Panc1 (cell line): ENCODE data around the gene VRTN. TPM values are rescaled to one million over a fixed set of nuclear protein-coding genes. Genes with fewer than 3 reads are reported as not detected.

ENCODE experiments used
- ATAC-seq: fragments of 200-7000 bp; cut with Tn5 transposase; 2 replicates; pipeline ENCODE4 v1.9.1; 2020; ENCODE audit warnings: mild to moderate bottlenecking, moderate library complexity
- BruUV-seq: library from RNA; stranded (reverse); fragments of 400-500 nt; replicated peaks from 2 replicates; lab custom pipeline; 2021; lab: Mats Ljungman, UMichigan
- CTCF ChIA-PET: fragments of 300-600 bp; sonication (Branson Sonifier 250); formaldehyde crosslinking; loops from one replicate; lab custom pipeline; 2022; ENCODE audit warnings: antibody characterized with exemption; lab: Charles Lee
- POLR2A ChIA-PET: fragments of 300-600 bp; sonication (Branson Sonifier 250); formaldehyde crosslinking; loops from one replicate; lab custom pipeline; 2022; ENCODE audit warnings: antibody characterized with exemption; lab: Charles Lee
- DNase-seq: peaks from one replicate; pipeline ENCODE4 v3.0.0-alpha.2; 2010; ENCODE audit warnings: low read depth, low spot score
- H3K27ac ChIP-seq: 2 replicates; pipeline ENCODE4 v1.5.1; 2011; ENCODE audit warnings: mild to moderate bottlenecking, low read length, inconsistent platforms
- H3K27me3 ChIP-seq: fragments of 200-500 bp; sonication (Bioruptor generic); 2 replicates; pipeline ENCODE4 v1.6.0; 2014; ENCODE audit warnings: low read length, inconsistent platforms; ENCODE audit not compliant: control insufficient read depth, insufficient read depth
- H3K36me3 ChIP-seq: fragments of 200-500 bp; sonication (Bioruptor generic); 2 replicates; pipeline ENCODE4 v1.5.1; 2014; ENCODE audit warnings: inconsistent platforms, mild to moderate bottlenecking, low read length, moderate library complexity; ENCODE audit not compliant: control insufficient read depth, insufficient read depth
- H3K4me1 ChIP-seq: 2 replicates; pipeline ENCODE4 v1.5.1; 2011; ENCODE audit warnings: inconsistent platforms, mild to moderate bottlenecking, low read length, moderate library complexity; ENCODE audit not compliant: control insufficient read depth, insufficient read depth
- H3K4me3 ChIP-seq, 2 experiments: 2 replicates each; pipeline ENCODE4 v1.5.1; 2011 to 2012; ENCODE audit warnings: low read depth in 2 of 2, low read length in 2 of 2, mild to moderate bottlenecking in 2 of 2, inconsistent platforms in 1 of 2, moderate library complexity in 1 of 2
- H3K9me3 ChIP-seq: fragments of 200-500 bp; sonication (Bioruptor generic); 2 replicates; pipeline ENCODE4 v1.5.1; 2014; ENCODE audit warnings: low read depth, mild to moderate bottlenecking, inconsistent platforms, low read length, moderate library complexity; ENCODE audit not compliant: control insufficient read depth, insufficient read depth
- POLR2AphosphoS5 ChIP-seq: IDR thresholded peaks from 2 replicates; pipeline ENCODE4 v1.6.1; 2012; ENCODE audit warnings: mild to moderate bottlenecking, low read depth, low read length, moderate library complexity
- SIN3A ChIP-seq: IDR thresholded peaks from 2 replicates; pipeline ENCODE4 v1.6.1; 2012; ENCODE audit warnings: low read depth, mild to moderate bottlenecking, low read length, moderate library complexity, borderline replicate concordance; ENCODE audit not compliant: insufficient read depth
- TCF7L2 ChIP-seq: IDR thresholded peaks from 2 replicates; pipeline ENCODE4 v1.6.1; 2011; ENCODE audit warnings: mild to moderate bottlenecking, low read depth, low read length, inconsistent platforms
- in situ Hi-C: cut with HindIII; loops from 2 replicates; pipeline ENCODE4 v1.10.0; 2016; ENCODE audit warnings: low sequenced_read_pairs, low pct_unique_long_range_greater_than_20kb
- intact Hi-C: fragments of 100-400 bp; cut with micrococcal nuclease; formaldehyde crosslinking; loops from one replicate; pipeline ENCODE4 v1.10.0; 2022; ENCODE audit not compliant: unreplicated experiment
- total RNA-seq: library from RNA; stranded (reverse); gene quantifications from one replicate; pipeline ENCODE4 v1.2.1, GENCODE V29; 2021; ENCODE audit not compliant: unreplicated experiment
- TF ChIP-seq, protein P1 (sequence below): fragments of 450-650 bp; IDR thresholded peaks from 2 replicates; pipeline ENCODE4 v1.5.1; 2017; ENCODE audit warnings: mild to moderate bottlenecking
- TF ChIP-seq, protein P2 (sequence below), 2 experiments: IDR thresholded peaks; 2 replicates each; pipeline ENCODE4 v1.6.1; 2011 to 2012; ENCODE audit warnings: low read depth in 2 of 2, control low read depth in 1 of 2, low read length in 1 of 2, mild to moderate bottlenecking in 1 of 2, moderate library complexity in 1 of 2; ENCODE audit not compliant: insufficient read depth in 1 of 2

VRTN gene
- total RNA-seq, 1 experiment from 2014 or later, result not detected

DNA sequence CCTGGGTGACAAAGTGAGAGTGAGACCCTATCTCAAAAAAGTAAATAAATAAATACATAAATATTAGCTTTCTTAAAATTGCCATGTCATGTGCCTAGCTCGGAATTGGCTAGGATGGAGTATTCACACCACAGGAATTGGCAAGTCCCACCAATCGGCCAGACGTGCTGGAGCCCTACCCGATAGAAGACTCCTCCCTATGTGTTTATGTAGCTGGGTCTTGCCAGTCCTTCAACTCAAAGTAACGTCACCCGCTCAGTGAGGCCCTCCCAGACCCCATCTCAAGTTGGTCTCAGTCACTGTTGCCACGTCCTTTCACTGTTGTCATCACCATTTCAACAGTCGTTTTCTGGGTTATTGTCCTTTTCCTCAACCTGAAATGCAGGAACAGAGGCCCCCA is 20.2 kb downstream of the VRTN start:
- intact Hi-C loops (no loop called here), in situ Hi-C loops (no loop called here)
- ChIA-PET POLR2A (no interaction called here), CTCF (no interaction called here)
- H3K4me1 ChIP-seq, result no peaks in the 10 kb centered on the region
- no peak overlapping the region for H3K4me3 ChIP-seq
- ATAC-seq (no peak), DNase-seq (no peak)
- no peak for TF ChIP-seq TCF7L2
- TF ChIP-seq, protein P1, sequence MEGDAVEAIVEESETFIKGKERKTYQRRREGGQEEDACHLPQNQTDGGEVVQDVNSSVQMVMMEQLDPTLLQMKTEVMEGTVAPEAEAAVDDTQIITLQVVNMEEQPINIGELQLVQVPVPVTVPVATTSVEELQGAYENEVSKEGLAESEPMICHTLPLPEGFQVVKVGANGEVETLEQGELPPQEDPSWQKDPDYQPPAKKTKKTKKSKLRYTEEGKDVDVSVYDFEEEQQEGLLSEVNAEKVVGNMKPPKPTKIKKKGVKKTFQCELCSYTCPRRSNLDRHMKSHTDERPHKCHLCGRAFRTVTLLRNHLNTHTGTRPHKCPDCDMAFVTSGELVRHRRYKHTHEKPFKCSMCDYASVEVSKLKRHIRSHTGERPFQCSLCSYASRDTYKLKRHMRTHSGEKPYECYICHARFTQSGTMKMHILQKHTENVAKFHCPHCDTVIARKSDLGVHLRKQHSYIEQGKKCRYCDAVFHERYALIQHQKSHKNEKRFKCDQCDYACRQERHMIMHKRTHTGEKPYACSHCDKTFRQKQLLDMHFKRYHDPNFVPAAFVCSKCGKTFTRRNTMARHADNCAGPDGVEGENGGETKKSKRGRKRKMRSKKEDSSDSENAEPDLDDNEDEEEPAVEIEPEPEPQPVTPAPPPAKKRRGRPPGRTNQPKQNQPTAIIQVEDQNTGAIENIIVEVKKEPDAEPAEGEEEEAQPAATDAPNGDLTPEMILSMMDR, result no peak
- no peaks in the 10 kb centered on the region for H3K27me3 ChIP-seq
- H3K9me3 ChIP-seq, result no peaks in the 10 kb centered on the region
- no TSS peak for BruUV-seq
- no peaks in the 10 kb centered on the region for H3K36me3 ChIP-seq
- no peak overlapping the region for H3K27ac ChIP-seq

DNA sequence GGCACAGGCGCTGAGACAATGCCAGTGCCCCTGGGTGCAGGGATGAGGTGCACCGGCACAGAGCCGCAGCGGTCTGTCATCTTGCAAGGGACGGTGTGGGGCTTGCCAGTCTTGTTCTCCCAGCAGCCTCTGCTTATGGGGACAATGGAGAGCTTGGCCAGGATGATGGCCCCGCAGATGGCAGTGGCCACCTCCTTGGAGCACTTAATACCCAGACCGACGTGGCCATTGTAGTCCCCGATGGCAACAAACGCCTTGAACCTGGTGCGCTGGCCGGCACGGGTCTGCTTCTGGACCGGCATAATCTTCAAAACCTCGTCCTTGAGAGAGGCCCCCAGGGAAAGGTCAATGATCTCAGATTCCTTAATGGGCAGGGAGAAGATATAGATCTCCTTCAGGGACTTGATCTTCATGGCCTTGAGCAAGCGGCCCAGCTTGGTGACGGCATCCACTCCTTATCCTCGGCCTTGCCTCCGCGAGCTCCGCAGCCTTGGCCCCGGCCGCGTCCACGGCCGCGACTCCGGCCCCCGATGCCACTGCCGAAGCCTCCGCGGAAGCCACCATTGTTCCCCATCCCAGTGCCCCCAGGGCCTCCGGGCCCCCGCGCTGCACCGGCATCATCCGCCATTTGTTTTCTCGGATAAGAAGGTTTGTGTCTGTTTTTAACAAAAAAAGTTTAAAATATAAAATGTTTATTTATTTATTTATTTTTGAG is 29.9 kb downstream of the VRTN start:
- in situ Hi-C loops (no loop called here), intact Hi-C loops (no loop called here)
- TF ChIP-seq, protein P2, sequence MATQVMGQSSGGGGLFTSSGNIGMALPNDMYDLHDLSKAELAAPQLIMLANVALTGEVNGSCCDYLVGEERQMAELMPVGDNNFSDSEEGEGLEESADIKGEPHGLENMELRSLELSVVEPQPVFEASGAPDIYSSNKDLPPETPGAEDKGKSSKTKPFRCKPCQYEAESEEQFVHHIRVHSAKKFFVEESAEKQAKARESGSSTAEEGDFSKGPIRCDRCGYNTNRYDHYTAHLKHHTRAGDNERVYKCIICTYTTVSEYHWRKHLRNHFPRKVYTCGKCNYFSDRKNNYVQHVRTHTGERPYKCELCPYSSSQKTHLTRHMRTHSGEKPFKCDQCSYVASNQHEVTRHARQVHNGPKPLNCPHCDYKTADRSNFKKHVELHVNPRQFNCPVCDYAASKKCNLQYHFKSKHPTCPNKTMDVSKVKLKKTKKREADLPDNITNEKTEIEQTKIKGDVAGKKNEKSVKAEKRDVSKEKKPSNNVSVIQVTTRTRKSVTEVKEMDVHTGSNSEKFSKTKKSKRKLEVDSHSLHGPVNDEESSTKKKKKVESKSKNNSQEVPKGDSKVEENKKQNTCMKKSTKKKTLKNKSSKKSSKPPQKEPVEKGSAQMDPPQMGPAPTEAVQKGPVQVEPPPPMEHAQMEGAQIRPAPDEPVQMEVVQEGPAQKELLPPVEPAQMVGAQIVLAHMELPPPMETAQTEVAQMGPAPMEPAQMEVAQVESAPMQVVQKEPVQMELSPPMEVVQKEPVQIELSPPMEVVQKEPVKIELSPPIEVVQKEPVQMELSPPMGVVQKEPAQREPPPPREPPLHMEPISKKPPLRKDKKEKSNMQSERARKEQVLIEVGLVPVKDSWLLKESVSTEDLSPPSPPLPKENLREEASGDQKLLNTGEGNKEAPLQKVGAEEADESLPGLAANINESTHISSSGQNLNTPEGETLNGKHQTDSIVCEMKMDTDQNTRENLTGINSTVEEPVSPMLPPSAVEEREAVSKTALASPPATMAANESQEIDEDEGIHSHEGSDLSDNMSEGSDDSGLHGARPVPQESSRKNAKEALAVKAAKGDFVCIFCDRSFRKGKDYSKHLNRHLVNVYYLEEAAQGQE (IDR thresholded peaks at IDR 0.05; ENCODE audit: insufficient read depth in 1 of 2, low read depth in 2 of 2, low read length in 1 of 2), result no peak
- TF ChIP-seq POLR2AphosphoS5 (no peak), SIN3A (no peak), TCF7L2 (no peak)
- TF ChIP-seq, protein P1, result no peak
- no peaks in the 10 kb centered on the region for H3K36me3 ChIP-seq
- H3K4me1 ChIP-seq, result no peaks in the 10 kb centered on the region
- ChIA-PET POLR2A (no interaction called here), CTCF (no interaction called here)
- H3K9me3 ChIP-seq, result no peaks in the 10 kb centered on the region
- no peak for ATAC-seq
- H3K4me3 ChIP-seq, result no peak overlapping the region
- no peak overlapping the region for H3K27ac ChIP-seq
- H3K27me3 ChIP-seq, result no peaks in the 10 kb centered on the region
- BruUV-seq, result no TSS peak
- DNase-seq, result no peak
